ENCODE results near the gene ADARB2.
A peak's percentile ranks its signal among the peaks of the same experiment; 100 is the strongest.

The ADARB2 gene

GRCh38 chr10:1155791-1156615 lies 581.3 kb downstream of the ADARB2 start:
- DNase-seq: no peak

GRCh38 chr10:1154531-1155295 lies 582.6 kb downstream of the ADARB2 start:
- no peak for DNase-seq

DNA sequence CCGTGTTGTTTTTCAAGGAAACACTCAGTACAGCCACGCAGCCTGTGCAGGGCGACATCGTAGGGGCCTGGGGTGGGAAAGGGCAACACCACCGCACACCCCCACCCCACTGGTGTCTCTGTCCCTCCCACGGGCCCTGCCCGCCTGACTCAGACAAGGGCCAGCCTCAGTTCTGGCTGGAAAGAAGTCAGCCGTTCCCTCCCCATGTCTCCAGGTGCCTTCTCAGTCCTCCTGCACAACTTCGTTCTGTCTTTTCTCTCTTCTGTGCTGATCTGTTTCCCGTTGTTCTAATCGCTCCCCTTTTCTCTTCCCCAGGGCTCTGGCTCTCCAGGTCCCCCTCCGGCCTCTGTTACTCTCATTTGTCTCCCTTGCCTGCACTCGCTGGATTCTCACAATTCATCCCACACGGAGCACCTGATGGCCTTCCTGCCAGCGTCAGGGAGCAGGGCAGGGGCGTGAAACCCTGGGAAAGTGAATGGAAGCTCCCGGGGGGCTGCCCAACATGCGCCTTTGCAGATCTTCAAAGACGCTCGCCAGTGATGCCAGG lies 583.4 kb downstream of the ADARB2 start:
- no peak for DNase-seq

GRCh38 chr10:1153251-1153763 lies 584.0 kb downstream of the ADARB2 start:
- no peak for DNase-seq

- DNase-seq: no peak
These were observed 584.7 kb downstream of the ADARB2 start for GRCh38 chr10:1152386-1153250.

- no peak for DNase-seq
These were observed 586.0 kb downstream of the ADARB2 start for GRCh38 chr10:1151076-1152033.

DNA sequence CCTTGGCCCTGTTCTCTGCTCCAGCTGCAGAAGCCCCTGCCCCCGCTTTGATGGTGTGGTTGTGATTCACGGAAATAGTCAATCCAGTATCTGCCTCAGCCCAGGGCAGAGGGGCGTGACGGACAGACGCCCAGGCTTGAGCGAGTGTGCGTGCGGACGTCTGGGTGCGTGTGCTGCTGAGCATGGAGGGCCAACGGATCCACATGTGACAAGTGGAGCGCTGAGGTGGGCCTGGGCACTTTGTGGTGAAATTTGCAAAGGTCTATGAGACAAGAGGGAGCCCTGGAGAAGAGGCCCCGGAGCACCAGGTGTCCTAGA lies 586.7 kb downstream of the ADARB2 start:
- DNase-seq: no peak

DNA sequence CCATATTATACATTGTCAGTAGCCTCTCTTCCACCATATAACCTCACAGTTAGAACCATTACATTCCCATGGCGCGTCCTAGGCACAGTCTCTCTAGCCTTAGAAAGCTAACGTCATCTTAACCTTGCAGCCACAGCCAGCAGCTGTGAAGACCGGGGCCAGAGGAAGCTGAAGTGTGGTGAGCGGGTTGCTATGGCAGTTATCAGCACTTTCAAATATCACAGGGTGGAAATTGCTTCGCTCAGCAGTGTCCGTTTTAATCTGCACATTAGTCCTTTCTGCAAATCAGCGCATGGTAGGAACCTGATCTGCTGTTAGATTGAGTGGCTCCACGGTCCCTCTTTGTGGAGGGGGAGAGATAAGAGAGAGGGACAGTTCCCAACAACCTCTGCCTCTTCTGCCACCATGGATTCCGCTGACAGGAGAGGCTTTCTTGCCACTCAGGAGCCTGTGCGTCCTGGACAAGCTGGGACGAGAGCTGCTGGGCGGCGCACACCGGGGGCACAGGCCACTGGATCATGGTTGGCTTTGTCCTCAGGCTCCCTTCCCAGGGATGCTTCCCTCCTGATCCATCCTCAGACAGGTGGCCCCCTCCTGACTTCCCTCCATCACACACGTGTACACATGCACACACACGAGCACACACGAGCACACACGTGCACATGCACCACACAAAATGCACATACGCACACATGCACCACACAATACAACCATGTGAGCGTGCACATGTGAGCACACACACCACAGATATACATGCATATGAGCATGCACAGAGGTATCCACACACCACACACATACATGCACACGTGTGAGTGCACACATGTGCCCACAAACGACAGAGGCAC lies 587.3 kb downstream of the ADARB2 start:
- DNase-seq: no peak

DNA sequence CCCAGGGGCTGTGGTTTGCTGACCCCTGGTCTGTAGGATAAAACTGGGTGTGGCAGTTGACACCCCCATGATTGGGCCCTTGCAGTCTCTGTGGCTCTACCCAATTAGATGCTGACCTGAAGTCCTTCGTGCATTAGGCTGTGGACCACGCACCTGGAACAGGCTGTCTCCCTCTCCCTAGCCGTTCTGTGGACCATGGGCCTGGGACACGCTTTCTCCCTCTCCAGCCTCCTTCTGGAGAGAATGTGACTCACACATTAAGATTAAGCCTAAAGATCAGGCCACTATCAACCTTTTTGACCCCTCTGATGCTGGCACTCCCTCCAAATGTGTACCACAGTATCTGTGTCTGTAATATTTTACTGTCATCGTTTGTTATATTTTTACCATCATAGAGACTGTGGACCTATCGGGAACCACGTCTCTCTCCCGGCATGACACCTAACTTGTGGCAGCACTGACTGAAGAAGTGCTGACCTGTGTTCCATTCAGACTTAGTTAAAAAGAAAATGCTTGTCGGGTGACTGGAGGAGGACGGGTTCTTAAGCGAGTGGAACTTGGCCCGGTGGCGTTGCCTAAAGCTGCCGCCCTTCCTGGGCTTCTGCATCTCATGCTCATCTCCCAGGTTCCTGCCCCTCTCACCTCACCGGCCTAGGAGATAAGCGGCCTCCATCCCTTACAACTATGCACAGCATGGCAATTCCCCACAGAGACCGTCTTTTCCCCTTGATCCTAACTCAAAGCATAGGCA lies 588.3 kb downstream of the ADARB2 start:
- no peak for DNase-seq

DNA sequence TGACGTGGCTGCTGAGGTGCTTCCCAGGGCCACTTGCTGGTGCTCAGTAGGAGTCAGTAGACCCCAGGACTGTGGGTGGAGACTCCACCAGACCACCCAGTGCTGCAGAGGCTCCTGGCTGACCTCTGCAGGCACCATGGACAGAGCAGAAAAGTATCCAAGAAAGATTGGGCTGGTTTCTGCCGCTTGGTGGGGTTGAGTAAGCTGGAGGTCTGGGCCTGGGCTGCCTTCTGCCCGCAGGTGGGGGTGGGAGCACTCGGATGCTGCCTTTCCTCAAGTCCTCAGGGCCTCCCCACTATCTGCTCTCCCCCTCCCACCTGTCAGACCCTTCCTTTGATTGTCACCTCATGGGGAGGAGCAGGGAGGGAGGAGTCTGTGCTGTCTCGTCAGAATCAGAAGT lies 589.5 kb downstream of the ADARB2 start:
- DNase-seq: no peak

- peak in 1 of 3 experiments; percentile 2 for DNase-seq
These were observed 594.7 kb downstream of the ADARB2 start for GRCh38 chr10:1142596-1142995.

DNA sequence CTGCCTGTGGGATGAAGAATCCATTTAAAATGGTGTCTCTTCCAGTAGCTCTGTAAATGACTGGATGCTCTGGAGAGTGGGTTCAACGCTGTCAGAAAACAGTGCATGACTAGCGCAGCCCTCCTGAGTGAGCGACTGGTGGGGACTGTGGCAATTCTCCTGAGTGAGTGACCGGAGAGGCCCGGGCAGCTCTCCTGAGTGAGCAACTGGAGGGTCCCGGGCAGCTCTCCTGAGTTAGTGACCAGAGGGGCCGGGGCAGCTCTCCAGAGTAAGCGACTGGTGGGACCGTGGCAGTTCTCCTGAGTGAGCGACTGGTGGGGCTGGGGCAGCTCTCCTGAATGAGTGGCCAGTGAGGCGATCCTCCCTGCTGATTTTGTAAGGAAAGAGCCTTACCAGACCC lies 595.6 kb downstream of the ADARB2 start:
- no peak for DNase-seq

GRCh38 chr10:1141261-1141660 lies 596.1 kb downstream of the ADARB2 start:
- no peak for DNase-seq

- no peak for DNase-seq
These were observed 598.8 kb downstream of the ADARB2 start for GRCh38 chr10:1138529-1138928.

GRCh38 chr10:1137499-1138163 lies 599.7 kb downstream of the ADARB2 start:
- no peak for DNase-seq

DNA sequence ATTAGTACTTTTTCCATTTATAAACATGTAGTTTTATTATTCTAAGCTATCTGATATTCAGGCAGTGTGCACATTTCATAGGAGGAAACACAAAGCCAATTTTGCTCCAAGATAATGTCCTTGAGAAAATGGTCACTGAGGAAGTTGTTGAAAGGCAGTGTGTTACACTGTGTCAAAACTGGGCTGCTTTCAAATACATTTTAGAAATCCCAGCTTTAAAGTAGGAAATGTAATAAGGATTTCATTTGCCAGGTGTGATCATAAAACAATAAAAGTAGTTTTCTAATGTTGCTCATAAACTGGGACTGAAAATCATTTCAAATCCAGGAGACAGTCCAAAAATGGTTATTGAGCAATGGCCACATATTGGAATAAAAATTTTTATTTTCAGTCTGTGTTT lies 601.1 kb downstream of the ADARB2 start:
- DNase-seq: no peak

DNA sequence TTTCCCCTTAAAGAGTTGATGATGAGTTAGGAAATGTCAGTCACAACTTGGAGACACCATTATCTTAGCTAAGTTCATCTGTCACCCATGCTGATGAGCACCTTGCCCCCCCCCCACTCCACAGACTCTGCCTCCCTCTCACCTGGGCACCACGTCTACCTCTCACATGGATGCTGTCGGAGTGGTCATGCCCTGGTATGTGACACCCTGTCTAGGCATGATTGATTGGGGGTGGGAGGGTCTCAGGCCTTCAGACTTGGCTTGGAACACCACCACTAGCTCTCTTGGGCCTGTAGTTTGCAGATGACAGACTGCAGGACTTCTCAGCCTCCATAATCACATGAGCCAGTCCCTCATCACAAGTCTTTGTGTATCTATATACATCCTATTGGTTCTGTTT lies 603.2 kb downstream of the ADARB2 start:
- no peak for DNase-seq

DNA sequence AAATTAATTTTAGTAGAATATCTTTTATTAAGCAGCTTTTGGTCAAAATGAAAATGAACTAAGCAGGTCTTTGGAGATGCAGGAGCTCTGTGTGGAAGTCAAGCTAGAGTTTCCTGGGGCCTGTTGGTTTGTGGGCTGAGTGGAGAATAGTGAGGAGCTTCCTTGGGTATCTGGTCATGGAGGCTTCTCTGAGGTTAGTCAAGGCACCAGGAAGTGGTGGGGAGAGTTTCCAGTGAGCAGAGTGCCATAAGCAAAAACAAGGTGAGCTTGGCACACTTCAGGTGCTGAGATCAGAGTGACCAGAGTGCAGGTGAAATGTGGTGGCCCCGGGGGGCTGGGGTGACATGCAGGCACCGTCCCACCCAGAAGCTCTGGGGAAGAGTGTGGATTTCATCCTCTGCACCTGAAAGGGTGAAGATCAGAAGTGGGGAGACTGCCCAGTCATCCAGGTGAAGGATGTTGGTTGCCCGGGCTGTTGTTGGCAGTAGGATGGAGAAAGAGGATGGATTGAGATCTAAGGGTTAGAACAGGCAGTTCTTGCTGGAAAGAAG lies 603.8 kb downstream of the ADARB2 start:
- no peak for DNase-seq

DNA sequence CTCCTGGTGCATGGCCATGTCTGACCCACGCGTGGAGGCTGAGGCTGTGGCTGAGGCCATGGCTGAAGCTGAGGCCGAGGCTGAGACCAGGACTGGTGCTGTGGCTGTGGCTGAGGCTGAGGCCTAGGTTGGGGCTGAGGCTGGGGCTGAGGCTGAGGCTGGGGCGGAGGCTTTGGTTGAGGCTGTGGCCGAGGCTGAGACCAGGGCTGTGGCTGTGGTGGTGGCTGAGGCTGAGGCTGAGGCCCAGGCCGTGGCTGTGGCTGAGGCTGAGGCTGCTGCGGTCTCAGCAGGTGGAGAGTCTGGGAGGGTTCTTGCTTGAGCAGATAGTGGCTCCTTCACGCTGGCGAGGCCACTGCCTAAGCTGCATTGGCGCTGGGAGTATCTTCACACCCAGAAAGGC lies 604.7 kb downstream of the ADARB2 start:
- DNase-seq: no peak

Data from NCI-H1417 (cell line).